AG09319 (cell line): ENCODE data around the gene LINC01488.

Experiments used
- DNase-seq: peaks from one replicate; pipeline ENCODE4 v3.0.0-alpha.2; 2010; ENCODE audit warnings: low read depth; ENCODE audit errors: extremely low read depth
- TF ChIP-seq, protein P1 (sequence below): IDR thresholded peaks from 2 replicates; pipeline ENCODE4 v1.5.1; 2011; ENCODE audit warnings: low read depth, mild to moderate bottlenecking, inconsistent platforms, low read length, moderate library complexity

The LINC01488 gene

DNA sequence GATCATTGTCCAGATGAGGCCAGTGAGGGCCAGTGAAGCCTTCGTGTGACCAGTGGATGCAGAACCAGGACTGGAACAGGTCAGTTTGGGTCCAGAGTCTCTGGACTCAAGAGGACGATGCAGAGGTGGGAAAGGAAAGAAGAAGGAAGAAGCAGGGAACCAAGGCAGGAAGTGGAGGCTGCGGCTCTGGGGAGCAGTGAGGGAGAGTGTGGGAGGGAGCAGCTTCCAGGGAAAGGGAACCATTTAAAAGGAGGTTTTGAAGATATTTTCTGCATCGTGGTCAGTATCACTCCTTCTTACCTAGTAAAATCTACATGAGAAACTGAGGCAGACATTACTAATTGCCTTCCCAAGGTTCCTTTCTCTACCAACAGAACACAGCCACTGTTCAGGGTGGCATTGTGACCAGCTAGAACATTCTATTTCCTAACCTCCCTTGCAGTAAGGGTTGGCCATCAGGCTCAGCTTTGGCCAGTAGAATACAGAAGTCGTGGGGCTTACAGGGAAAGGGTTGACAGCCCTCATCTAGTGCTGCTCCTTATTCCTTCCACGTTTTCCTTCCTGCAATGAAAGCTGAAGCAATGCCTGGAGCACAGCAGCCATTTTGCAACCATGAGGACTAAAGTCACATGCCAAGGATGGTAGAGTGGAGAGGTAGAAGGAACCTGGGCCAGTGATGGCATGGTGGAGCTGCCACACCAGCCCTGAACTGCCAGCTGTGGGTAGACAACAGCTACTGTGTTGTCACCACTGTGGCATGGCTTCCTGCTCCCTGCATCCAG lies 29.1 kb upstream of the LINC01488 start:
- TF ChIP-seq, protein P1, sequence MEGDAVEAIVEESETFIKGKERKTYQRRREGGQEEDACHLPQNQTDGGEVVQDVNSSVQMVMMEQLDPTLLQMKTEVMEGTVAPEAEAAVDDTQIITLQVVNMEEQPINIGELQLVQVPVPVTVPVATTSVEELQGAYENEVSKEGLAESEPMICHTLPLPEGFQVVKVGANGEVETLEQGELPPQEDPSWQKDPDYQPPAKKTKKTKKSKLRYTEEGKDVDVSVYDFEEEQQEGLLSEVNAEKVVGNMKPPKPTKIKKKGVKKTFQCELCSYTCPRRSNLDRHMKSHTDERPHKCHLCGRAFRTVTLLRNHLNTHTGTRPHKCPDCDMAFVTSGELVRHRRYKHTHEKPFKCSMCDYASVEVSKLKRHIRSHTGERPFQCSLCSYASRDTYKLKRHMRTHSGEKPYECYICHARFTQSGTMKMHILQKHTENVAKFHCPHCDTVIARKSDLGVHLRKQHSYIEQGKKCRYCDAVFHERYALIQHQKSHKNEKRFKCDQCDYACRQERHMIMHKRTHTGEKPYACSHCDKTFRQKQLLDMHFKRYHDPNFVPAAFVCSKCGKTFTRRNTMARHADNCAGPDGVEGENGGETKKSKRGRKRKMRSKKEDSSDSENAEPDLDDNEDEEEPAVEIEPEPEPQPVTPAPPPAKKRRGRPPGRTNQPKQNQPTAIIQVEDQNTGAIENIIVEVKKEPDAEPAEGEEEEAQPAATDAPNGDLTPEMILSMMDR, result no peak
- DNase-seq, result no peak

DNA sequence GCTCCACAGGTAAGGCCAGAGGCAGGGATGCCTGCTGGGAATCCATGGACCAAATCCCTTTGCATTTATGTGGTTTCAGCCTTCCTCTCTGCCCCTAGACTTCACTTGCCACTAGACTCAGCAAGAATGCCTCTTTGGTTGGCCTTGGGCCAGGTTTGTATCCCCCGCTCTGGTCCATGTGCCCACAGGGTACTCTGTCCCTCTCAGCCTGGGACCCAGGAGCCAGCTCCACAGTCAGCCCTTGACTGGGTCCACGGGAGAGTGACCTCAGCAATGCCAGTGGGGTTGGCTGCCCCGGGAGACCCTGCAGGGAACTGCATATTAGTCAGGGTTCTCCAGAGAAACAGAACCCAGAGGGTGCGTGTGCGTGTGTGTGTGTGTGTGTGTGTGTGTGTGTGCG lies 28.3 kb upstream of the LINC01488 start:
- TF ChIP-seq, protein P1, result no peak
- no peak for DNase-seq

GRCh38 chr11:69454018-69454417 lies 27.4 kb upstream of the LINC01488 start:
- DNase-seq, result no peak
- TF ChIP-seq, protein P1, result no peak

DNA sequence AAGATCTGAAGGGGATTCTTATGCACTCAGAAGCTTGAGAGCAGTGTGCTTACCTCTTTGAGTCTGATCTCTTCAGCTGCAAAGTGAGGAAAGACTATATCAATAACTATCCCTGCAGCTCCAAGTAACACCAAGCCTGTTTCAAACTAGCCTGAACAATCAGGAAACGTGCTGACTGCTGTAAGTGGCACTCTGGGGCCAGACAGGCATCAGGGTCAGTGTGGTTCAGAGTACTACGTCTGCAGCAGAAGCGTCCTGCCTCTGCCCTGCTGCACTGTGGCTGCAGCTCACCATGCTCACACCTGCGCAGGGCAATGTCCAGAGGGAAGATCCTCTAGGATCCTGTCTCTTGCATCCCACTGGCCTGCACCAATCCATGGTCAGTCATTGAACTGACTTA lies 25.5 kb upstream of the LINC01488 start:
- TF ChIP-seq, protein P1, result no peak
- DNase-seq, result no peak

DNA sequence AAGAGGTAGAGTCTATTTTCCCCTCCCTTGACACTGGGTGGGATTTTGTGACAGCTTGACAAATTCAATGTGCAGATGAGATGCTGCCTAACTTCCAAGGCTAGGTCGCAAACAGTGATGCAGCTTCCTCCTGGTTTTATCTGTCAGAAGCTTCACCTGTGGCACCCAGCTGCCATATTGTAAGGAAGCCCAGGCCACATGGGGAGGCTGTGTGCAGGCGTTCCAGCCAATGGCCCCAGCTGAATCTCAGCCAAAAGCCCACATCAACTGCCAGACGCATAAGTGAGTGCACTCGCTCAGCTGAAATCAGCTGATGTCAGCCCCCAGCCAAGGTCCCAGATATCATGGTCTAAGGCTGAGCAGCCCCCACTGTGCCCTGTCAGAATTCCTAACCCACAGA lies 24.8 kb upstream of the LINC01488 start:
- no peak for DNase-seq
- TF ChIP-seq, protein P1, result no peak

DNA sequence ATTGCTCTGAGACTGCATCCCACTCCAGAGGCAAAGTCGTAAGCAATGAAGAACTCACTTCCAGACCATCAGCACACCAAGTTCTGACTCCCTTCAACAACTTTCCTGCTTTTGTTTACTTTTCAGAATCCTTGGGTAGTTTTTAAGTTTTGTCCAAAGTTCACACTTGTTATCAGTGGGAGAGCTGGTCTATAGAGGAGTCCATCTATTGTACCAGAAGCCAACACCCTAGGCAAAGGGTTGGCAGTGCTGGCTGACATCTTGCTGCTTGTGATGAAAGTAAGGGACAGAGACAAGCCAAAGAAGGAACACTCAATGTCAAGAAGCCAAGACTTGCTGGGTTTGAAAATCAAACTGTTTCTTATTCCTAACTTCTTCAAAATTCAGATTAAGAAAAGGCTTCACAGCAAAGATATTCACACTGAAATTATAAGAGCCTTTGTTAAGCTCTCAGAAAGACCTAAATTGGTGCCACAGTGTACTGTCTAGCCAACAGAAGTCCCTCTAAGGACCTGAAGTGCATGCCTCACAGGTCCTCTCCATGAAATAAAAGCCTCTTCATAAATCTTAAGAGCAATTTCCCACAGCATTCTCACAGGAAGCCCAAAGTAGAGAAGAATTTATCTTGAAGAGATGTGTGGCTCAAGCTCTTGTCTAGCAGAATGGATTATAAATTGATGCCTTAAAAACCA lies 21.5 kb upstream of the LINC01488 start:
- no peak for DNase-seq
- TF ChIP-seq, protein P1, result no peak

DNA sequence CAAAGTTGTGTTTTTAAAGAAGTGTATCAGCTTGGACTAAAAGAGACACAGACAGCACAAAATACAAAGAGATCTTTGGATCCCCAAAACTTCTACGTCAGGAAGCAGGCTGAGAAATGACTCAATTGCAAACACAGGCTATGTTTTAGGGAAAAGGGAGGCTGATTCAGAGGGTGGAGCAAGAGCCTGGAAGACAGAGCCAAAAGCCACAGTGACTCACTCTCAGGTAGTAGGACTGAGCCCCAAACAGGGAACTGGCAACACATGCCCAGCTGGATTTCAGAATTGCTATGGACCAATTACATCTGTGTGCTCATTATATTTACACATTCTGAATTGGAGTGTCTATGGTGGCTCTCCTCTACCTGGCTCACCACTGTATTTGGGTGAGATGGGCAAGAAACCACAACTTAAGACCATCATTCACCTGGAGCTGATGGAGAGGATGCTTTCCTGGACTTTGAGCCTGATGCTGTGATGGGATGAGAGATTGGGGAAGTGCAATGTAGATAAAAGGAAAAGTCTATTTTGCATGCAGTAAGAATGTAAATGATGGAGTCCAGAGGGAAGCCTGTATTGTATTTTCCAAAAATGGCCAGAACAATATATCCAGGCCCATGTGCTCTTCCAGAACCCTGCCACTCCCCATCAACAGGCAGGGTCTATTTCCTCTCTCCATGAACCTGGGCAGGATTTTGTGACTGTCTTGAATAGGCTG lies 20.8 kb upstream of the LINC01488 start:
- TF ChIP-seq, protein P1, result no peak
- DNase-seq, result no peak
